ENCODE measurements around the gene SPATS2.

SPATS2 gene

GRCh38 chr12:49336645-49337584 lies 30.3 kb upstream of the SPATS2 start, which contains the start of gene C1QL4:
Gene C1QL4, minus strand, starts transcription at chr12:49337188. Its CDS starts 711 bp downstream, at chr12:49336477.
- peak; percentile 100 for DNase-seq

GRCh38 chr12:49338830-49339463 lies 28.3 kb upstream of the SPATS2 start:
- DNase-seq, result no peak

GRCh38 chr12:49339464-49339861 lies 27.8 kb upstream of the SPATS2 start:
- no peak for DNase-seq

DNA sequence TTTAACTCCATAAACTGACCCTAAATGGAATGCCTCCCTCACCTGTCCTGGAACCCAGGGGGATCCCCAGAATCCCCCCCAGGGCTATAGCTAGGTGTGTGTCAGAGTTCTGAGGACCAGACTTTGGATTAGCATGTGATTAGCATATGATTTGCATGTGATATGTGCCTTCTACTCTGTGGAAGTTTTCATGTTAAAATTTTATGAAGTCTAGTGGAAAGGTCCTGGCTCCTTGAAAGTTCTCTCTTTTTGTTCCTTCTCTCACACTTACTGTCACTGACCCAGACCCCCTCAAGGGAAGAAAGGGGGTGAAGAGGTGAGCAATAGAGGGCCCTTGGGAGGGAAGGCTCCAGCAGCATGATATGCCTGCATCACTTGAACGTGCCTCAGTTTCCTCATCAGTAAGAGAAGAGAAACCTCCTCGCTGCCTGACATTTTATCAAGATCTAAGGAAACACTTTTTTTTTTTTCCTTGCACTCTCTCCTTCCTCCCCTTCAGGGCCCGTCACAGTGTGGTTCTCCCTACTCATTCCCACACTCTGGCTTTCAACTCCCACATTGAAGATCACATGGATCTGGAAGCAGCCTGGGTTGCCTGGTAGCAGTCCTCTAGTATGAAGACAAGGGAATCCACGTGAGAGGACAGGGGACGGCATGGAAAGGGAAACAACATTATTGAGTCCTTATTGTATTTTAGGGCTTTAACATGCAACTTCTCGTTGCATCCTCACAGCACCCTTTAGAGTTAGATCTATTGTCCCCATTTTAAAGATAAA lies 27.0 kb upstream of the SPATS2 start:
- no peak for DNase-seq

DNA sequence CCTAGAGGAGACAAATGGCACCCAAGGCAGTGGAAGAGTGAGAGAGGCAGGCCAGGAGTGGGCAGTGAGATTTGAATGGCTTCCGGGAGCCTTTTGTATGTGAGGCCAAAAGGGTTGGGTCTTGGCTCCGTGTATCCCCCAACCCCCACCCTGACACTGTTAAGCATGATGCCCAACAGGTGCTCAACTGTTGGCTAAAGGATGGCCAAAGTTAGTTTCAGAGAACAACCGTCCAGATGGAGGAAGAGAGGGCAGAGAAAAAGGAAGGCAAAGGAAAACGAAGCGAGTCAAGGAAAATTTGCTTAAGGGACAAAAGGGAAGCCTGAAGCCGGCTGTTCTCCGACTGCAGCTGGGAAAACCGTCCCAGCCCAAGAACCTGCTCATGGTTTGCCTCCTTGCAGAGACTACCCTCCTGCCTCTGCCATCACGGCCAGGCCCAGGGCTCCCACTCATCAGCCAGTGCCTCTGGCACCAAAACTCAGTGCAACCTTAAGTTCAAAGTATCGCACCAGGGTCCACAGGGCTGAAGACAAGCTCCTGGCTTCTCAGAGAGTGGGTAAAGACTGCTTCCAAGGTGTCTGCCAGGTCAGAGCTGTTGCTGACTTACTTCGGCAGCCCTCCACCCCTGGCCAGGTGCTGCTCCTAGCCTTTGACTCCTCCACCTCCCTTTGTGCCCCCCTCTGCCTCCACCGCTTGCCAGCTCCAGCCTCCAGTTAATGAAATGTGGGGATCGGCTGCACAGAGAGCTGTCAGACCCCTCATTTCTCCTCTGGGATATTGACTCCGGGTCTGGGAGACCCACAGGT lies 26.1 kb upstream of the SPATS2 start:
- no peak for DNase-seq

GRCh38 chr12:49341777-49342065 lies 25.5 kb upstream of the SPATS2 start:
- DNase-seq, result no peak

DNA sequence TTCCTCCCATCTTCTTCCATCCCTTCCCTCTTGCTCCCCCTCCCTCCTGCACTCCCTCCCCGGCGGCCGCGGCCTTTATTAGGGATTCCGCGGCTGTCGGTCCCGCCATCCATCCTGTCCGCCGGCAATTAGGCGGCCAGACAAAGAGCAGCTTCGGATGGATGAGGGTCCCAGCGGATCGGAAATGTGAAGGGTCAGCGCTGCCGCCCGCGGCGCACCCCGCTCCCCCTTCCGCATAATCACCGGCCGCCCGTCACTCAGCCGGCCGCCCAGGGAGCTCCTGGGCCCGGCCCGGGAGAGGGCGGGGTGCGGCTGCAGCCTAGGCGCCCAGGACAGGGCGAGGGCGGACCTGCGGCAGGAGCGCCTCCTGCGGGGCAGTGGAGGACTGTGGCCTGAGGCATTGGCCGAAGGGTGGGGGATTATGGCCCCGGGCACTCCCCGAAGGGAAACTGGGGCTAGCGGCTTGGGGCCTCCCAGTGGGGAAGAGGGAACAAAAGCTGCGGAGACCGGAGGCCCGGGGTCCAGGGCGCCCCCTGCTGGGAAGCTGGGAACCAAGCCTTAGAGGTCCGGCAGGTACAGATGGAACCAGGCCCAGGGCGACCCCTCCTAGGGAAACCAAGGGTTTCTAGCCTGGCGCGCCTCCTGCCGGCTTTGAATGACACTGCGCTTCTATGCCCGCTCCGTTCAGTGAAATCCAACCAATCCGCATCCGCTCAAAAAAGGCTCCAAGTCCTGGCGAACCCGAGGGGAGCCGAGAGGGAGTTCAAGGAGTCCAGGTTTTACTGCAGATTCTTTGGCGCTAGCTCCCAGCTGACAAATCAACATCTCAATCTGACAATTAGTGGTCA lies 25.0 kb upstream of the SPATS2 start:
- DNase-seq, result peak; percentile 97

- no peak for DNase-seq
Measured at GRCh38 chr12:49342914-49343731, 24.1 kb upstream of the SPATS2 start.

- DNase-seq, result no peak
Measured at GRCh38 chr12:49344486-49345050, 22.7 kb upstream of the SPATS2 start.

- no peak for DNase-seq
Measured at GRCh38 chr12:49345051-49345824, 22.0 kb upstream of the SPATS2 start.

GRCh38 chr12:49345825-49346658 lies 21.2 kb upstream of the SPATS2 start:
- no peak for DNase-seq

DNA sequence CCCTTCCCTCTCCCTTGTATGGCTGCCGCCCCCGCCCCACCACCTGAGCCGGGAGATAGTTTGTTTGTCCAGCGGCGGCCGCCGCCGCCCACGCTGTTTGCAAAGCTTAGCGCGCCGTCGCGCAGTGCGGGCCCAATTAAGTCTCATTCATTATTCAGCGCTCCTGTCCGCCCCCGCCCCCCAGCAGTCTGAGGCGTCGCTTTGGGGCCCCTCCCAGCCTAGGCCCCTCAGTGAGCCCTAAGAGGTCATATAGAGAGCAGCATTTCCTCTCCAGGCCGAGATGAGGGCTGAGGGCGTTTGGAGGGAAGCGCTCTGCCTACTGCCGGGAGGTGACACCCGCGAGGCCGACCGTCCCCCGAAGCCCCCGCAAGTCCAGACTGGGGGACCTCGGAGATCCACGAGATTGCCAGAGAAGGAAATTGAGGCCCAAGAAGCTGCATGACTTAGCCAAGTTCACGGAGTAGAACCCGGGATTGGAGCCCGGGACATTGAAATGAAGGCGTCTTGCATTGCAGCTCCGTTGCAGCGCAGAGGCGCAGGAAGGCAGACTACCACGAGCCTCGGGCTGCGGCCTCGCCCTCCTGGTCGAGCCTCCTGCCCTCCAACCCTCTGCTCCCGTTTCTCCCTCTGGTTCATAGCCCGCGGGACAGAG lies 20.5 kb upstream of the SPATS2 start, which contains the start of gene DNAJC22:
TSS of gene DNAJC22 (plus strand) at position 230 of the 652 bp plus-strand sequence. CDS start 1,985 bp downstream, outside the sequence.
- DNase-seq, result no peak

DNA sequence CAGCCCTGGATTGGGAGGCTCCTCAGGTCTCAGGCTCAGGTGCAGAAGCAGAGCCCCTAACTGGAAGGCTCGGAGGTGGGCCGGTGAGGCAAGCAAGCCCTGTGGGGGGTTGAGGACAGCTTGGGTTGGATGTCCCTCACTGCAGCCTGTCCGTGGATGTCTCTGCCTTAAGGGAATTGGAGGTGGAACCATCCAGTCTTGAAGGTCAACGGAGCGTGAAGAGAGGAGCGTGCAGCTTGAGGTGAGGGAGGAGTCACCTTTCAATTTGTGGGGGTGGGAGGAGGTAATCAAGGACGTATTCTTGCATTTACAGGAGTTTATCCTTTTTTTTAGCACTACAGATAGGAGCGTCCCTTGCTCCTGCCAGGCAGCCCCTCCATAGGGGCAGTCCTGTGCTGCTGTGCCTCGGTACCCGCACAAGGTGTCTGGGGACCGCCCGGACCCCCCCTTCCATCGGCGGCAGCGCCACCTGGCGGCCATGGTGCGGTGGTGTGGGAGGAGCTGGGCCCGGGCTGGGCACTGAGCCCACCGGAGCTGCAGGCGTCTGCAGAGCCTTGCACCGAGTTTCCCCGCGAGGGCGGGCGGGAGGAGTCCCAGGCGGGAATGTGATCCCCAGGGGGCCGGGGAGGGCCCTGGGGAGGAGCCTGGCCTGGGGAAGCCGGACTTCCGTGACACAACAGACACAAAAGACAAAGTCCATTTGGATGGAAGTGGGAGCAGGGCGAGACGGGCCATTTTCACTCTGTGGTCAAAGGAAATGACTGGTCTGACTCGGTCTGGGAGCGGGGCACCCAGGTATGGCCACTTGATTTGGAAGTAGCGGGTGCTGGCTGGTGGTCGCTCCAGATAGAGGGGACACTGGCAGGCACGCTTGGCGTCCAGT lies 19.7 kb upstream of the SPATS2 start:
- peak; percentile 98 for DNase-seq

- DNase-seq, result no peak
Measured at GRCh38 chr12:49348781-49349180, 18.5 kb upstream of the SPATS2 start.

DNA sequence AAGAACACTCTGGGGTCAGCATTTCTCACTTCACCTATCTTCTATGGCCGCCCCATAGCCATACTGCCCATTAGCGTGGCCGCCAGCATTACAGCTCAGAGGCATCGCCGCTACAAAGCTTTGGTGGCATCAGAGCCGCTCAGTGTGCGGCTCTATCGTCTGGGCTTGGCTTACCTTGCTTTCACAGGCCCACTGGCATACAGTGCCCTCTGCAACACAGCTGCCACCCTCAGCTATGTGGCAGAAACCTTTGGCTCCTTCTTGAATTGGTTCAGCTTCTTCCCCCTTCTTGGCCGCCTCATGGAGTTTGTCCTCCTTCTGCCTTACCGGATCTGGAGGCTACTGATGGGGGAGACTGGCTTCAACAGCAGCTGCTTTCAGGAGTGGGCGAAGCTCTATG lies 18.0 kb upstream of the SPATS2 start:
- DNase-seq, result no peak

DNA sequence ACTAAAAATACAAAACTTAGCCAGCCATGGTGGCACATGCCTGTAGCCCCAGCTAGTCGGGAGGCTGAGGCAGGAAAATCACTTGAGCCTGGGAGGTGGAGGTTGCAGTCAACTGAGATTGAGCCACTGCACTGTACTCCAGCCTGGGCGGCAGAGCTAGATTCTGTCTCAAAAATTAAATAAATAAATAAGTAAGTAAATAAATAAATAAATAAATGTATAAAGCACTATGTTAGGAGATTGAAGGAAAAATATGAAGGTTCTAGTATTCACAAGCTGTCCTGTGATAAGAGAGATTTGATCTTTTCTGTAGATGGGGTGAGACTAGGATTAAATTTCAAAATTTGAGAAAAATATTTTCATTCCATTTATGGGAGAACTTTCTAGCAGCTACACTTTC lies 14.9 kb upstream of the SPATS2 start:
- DNase-seq, result no peak

GRCh38 chr12:49355913-49356312 lies 11.3 kb upstream of the SPATS2 start:
- no peak for DNase-seq
